Calu3 (cell line): Measurements from ENCODE around the gene RASSF8. TPM values are rescaled to one million over a fixed set of nuclear protein-coding genes. Genes with fewer than 3 reads are reported as not detected.

Experiments used
- BruUV-seq: library from RNA; stranded (reverse); fragments of 400-500 nt; replicated peaks from 2 replicates; lab custom pipeline; 2021; lab: Mats Ljungman, UMichigan
- CTCF ChIA-PET: fragments of 300-600 bp; sonication (Branson Sonifier 250); formaldehyde crosslinking; loops from one replicate; lab custom pipeline; 2022; ENCODE audit warnings: antibody characterized with exemption; lab: Charles Lee
- DNase-seq: peaks from one replicate; pipeline ENCODE4 v3.0.0; 2022
- H3K27ac Mint-ChIP-seq: one replicate; pipeline ENCODE4 v1.8.0; 2022; ENCODE audit warnings: mixed read lengths; ENCODE audit not compliant: unreplicated experiment
- H3K27me3 Mint-ChIP-seq: one replicate; pipeline ENCODE4 v1.8.0; 2022; ENCODE audit warnings: mixed read lengths; ENCODE audit not compliant: unreplicated experiment
- H3K36me3 Mint-ChIP-seq: one replicate; pipeline ENCODE4 v1.8.0; 2022; ENCODE audit warnings: mild to moderate bottlenecking, moderate library complexity, mixed read lengths; ENCODE audit not compliant: insufficient read depth, unreplicated experiment
- H3K4me1 Mint-ChIP-seq: one replicate; pipeline ENCODE4 v1.8.0; 2022; ENCODE audit warnings: mild to moderate bottlenecking, low read depth, mixed read lengths; ENCODE audit not compliant: unreplicated experiment
- H3K4me3 Mint-ChIP-seq: one replicate; pipeline ENCODE4 v1.8.0; 2022; ENCODE audit warnings: mild to moderate bottlenecking, low read depth, moderate library complexity, mixed read lengths; ENCODE audit not compliant: unreplicated experiment
- H3K9me3 Mint-ChIP-seq: one replicate; pipeline ENCODE4 v1.8.0; 2022; ENCODE audit warnings: low read depth, mixed read lengths; ENCODE audit not compliant: unreplicated experiment
- CTCF ChIP-seq: fragments of 200-600 bp; IDR thresholded peaks from one replicate; pipeline ENCODE4 v1.8.0; 2022; ENCODE audit warnings: antibody characterized with exemption; ENCODE audit not compliant: unreplicated experiment
- intact Hi-C: fragments of 100-400 bp; cut with micrococcal nuclease; formaldehyde crosslinking; loops from one replicate; pipeline ENCODE4 v1.10.0; 2022; ENCODE audit not compliant: unreplicated experiment
- total RNA-seq: library from RNA; stranded (reverse); gene quantifications from 2 replicates; pipeline ENCODE4 v1.2.3, GENCODE V29; 2022

Gene RASSF8
- total RNA-seq, 1 experiment from 2014 or later: 26.6 TPM

DNA sequence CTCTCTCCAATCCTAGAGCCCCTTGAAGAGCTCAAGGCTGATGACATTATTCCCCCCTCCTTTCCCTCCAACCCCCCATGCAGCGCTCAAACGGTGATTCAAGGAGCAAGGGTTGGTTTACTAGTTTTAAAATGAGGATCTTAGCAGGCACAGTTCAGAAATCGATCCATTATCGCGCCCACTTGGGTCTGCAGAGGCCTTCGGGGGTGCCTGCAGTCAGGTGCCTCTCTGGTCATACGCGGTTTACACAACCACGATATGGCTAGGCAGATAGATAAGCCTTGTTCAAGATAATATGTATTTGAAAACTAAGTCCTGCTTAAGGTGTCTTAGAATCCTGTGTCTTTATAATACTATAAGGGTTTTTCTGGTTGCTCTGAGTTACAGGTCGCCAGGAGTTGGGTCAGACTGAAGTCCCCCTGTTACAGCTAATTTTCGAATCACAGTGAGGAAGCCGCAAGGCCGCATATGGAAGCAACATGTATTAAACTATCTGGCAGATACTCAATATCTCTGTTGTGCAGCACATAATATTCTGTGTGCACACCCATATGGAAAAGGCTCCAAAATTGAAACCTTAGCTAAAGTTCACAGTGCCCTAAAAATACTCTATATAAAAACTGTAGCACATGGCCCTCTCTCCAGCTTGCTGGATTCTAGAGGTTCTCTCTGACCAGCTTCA lies 156.4 kb downstream of the RASSF8 start:
- Mint-ChIP-seq H3K36me3 (peaks cover 14% of the 10 kb centered on the region), H3K4me1 (peaks cover 29% of the 10 kb centered on the region), H3K27ac (peak overlapping the region; percentile 79), H3K4me3 (peak overlapping the region; percentile 71), H3K27me3 (no peaks in the 10 kb centered on the region), H3K9me3 (no peaks in the 10 kb centered on the region)
- intact Hi-C loops: loop anchor here (2.0 to 5.0 kb wide), 2 partner anchors 14 to 412 kb away; no protein-coding TSS in a partner anchor
- TF ChIP-seq CTCF: no peak
- CTCF ChIA-PET: interaction anchor here (1.7 kb wide), 1 partner anchor 59 kb away, joined by 5 read pairs; no protein-coding TSS in a partner anchor
- no peak for DNase-seq
- BruUV-seq: no TSS peak

DNA sequence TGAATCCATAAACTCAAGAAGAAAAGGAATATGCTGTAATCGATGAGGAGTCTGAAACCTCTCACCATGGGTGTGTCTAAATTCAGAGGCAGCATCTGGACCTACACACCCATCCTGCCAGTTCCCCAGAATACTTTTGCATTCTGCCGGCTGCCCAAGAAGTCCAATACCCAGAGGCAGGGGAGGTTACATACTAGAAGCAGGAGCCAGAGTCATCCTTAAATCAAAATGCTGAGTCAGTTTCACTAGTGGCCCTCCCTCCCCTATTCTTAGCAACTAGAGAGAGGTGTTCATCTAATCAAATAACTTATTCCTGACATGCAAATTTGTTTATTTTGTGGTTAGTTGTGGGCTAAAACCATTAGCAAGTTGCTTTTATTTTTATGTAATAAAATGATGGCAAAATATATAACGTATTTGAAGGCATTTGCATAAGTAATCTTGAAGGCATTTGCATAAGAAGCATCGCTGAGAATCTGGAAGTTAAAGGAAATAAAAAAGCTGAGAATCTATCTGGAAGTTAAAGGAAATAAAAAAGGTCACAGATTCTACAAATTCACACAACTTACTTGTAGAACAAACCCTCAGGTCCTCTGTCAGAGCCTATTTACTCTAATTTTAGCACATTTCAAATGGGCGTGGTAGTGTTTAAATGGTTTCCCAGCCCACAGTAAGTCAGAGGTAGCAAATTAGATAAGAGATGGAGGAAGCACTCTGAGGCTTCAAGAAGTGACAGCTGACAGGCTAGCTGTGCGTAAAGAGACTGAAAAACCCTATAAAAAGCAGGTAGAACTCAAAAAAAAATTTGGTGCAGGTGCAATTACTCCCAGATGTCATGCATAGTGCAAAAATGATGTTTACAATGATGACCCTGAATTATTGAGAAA lies 158.6 kb downstream of the RASSF8 start:
- no peak for DNase-seq
- H3K36me3 Mint-ChIP-seq: peaks cover 22% of the 10 kb centered on the region
- intact Hi-C loops: no loop called here
- H3K4me1 Mint-ChIP-seq: peaks cover 45% of the 10 kb centered on the region
- no TSS peak for BruUV-seq
- no peaks in the 10 kb centered on the region for H3K27me3 Mint-ChIP-seq
- H3K27ac Mint-ChIP-seq: no peak overlapping the region
- no peaks in the 10 kb centered on the region for H3K9me3 Mint-ChIP-seq
- H3K4me3 Mint-ChIP-seq: no peak overlapping the region
- CTCF ChIA-PET: no interaction called here
- no peak for TF ChIP-seq CTCF

DNA sequence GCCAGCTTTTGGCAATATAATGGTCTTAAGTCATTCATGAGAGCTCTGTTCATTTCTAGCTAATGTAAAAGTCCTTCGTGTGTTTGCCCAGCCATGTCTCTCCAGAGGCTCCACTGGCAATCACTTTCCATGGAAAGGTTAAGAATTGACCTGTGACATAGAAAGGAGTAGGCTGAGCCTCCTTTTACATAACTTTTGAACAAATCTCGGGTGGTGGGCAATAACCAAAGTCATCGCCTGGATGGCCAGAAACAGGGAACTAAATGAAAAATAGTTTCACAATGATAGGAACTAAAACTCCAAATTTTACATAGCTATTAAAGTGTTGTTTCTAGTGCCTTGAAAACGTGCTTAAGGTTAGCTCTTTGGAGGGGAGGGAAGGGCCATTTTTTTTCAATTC lies 159.8 kb downstream of the RASSF8 start:
- no TSS peak for BruUV-seq
- H3K9me3 Mint-ChIP-seq: no peaks in the 10 kb centered on the region
- intact Hi-C loops: loop anchor here (2.0 kb wide), 1 partner anchor 120 kb away; no protein-coding TSS in a partner anchor
- CTCF ChIA-PET: interaction anchor here (0.8 to 2.1 kb wide), 3 partner anchors 62 to 496 kb away, joined by 3 to 12 read pairs (median 8); no protein-coding TSS in a partner anchor
- no peak for DNase-seq
- no peak overlapping the region for H3K4me3 Mint-ChIP-seq
- peaks cover 34% of the 10 kb centered on the region for H3K36me3 Mint-ChIP-seq
- no peaks in the 10 kb centered on the region for H3K27me3 Mint-ChIP-seq
- peaks cover 35% of the 10 kb centered on the region for H3K4me1 Mint-ChIP-seq
- TF ChIP-seq CTCF: no peak
- H3K27ac Mint-ChIP-seq: no peak overlapping the region

GRCh38 chr12:26119391-26119989 lies 161.0 kb downstream of the RASSF8 start:
- intact Hi-C loops: loop anchor here (1.0 to 2.0 kb wide), 5 partner anchors 119 to 532 kb away; no protein-coding TSS in a partner anchor
- Mint-ChIP-seq H3K4me3 (no peak overlapping the region), H3K4me1 (peaks cover 34% of the 10 kb centered on the region), H3K27ac (no peak overlapping the region), H3K9me3 (no peaks in the 10 kb centered on the region), H3K27me3 (no peaks in the 10 kb centered on the region), H3K36me3 (peaks cover 35% of the 10 kb centered on the region)
- CTCF ChIA-PET: interaction anchor here (0.6 to 2.1 kb wide), 13 partner anchors 11 to 533 kb away, joined by 3 to 22 read pairs (median 4); no protein-coding TSS in a partner anchor
- TF ChIP-seq CTCF: peak; percentile 35
- peak; percentile 31 for DNase-seq
- no TSS peak for BruUV-seq
